NCI-H1694 (cell line): ENCODE data around the gene PSMF1.
A peak's percentile ranks its signal among the peaks of the same experiment; 100 is the strongest.

Experiments
- DNase-seq: peaks from one replicate; lab custom pipeline; 2025; lab: John Stamatoyannopoulos, UW

The PSMF1 gene, protein sequence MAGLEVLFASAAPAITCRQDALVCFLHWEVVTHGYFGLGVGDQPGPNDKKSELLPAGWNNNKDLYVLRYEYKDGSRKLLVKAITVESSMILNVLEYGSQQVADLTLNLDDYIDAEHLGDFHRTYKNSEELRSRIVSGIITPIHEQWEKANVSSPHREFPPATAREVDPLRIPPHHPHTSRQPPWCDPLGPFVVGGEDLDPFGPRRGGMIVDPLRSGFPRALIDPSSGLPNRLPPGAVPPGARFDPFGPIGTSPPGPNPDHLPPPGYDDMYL

DNA sequence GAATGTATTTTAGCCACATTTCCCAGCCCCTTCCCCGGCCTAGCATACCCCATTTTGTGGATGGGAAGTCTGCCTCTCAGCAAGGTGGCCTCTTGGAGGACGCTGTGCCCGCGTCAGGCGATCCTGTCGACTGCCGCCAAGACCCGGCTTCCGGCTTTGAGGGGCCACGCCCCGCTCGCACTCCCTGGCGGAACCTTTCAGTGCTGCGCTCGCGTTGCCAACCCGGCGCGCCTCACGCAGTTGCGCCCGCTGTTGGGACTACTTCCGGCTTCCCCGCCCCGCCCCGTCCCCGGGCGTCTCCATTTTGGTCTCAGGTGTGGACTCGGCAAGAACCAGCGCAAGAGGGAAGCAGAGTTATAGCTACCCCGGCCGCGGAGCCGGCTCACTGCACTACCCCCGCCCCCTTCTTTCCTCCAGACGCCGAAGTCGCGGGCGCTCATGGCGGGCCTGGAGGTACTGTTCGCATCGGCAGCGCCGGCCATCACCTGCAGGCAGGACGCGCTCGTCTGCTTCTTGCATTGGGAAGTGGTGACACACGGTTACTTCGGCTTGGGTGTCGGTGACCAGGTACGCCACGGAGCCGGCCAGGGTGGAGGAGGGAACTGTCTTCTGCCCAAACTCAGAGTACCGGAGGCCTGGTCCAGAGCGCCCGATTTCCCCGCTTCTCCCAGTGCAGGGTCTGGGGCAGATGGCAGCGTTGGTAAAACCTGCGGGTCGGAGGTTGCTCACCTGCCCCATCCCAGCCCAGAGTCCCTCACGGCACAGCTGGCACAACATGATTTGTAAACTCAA lies at the start of gene PSMF1:
PSMF1 (plus strand) TSS at position 267 of the 792 bp plus-strand sequence; CDS start at position 439, 172 bp downstream.
- peak; percentile 83 for DNase-seq

DNA sequence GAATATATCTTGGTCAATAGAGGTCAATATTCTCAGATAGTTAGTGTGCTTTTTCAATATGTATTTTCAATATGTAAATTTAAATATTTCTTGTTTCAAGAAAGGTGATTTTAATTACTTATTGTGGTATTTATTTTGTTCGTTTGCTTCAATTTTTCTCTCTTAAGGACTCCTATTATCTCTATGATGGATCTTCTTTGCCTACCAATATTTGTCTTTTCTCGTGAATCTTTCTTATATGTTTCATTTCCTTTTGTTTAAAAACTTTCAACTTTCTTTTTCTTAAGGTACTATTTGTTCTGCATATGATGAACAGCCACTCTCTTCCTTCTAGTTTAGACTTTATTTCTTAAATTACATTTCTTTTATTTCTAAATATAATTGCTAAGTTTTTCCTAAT lies 46.1 kb upstream of the PSMF1 start:
- no peak for DNase-seq

DNA sequence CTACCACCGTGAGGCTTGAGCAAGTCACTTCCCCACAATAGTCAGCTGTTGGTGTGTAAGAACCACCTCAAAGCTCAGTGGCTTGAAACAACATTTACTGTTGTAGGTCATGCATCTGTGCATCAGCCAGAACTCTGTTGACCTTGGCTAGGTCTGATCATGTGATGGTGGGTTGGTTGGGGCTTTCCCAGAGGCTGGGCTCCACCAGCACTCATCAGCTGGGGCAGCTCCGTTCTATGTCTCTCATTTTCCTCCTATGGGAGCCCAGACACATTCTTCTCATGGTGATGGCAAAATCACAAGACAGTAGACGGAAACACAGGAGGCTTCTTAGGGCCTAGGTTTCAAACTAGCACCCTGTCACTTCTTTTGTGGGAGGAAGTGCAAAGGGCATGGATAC lies 42.8 kb upstream of the PSMF1 start:
- no peak for DNase-seq

DNA sequence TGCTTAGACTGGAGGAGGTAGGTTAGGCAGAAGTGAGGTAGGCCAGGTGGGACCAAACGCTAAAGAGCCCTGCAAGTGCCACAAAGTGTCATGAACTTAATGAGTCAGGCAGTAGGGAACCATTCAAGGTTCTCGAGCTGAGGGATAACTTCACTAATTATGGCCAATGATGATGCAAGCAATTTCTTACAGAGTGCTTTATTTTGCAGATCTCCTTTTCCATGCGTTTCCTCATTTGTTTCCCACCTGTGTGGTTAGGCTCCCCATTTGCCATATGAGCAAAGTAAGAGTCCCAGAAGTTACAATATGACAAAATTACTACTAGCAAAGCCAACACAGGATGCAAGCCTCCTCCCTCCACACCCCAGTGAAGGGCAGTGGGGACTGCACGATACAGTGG lies 36.5 kb upstream of the PSMF1 start:
- no peak for DNase-seq

DNA sequence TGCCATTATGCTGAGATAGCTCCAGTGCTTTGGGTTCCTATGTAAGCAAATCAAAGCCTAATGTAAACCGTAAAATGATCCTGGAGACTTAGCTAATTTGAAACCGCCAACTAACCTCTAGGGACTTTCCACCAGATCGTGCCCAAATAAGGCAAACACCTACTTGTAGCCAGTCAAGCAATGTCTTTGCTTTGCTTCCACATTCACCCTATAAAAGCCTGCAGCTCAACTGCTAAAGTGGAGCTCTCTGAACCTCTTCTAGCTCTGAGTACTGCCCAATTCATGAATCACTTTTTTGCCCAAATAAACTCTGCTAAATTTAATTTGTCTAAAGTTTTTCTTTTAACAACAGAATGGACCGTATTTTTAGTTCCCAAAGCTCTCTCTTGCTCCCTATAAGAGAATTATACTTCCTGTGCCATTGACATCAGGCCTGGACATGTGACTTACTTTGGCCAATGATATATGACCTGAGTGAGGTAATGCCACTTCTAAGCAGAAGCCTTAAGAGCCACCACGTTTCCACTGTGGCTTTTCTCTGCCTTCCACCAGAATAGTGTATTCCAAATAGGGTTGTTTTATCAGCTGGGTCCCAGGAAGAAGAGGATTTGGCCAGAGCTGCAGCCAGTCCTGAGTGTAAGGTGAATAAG lies 34.8 kb upstream of the PSMF1 start:
- DNase-seq: no peak

DNA sequence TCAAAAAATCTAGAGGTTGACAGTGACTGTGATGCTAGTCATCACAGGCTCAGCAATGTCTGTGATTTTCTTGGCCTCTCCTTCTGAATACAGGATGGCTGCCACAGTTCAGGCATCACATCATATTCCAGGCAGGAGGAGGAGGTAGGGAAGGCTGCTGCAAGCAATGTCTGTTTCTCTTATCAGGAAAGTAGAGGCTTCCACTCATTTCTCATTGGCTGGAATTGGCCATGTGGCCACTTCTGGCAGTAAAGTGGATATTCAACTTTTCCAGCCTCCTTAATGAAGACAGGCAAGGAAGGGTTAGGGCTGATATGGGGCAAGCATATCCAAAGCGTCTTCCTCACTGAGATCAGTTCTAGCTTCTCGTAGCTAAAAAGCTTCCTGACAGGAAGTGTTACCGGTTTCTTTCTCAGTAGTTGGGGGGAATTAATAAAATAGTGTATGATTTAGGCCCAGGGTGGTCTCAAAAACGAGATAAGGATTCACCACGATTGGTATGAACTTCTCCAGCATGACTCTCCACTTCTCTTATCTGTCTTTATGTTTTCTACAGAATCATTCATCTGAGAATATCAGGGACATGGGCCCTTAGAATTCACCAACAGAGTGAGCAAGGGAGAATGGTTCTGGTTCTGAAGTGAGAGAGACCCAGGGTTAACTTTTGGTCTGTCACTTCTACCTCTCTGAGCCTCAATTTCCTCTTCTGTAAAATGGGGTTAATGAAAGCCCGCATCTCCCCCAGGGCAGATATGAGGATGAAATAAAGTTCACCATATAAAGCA lies 32.7 kb upstream of the PSMF1 start:
- DNase-seq: no peak

DNA sequence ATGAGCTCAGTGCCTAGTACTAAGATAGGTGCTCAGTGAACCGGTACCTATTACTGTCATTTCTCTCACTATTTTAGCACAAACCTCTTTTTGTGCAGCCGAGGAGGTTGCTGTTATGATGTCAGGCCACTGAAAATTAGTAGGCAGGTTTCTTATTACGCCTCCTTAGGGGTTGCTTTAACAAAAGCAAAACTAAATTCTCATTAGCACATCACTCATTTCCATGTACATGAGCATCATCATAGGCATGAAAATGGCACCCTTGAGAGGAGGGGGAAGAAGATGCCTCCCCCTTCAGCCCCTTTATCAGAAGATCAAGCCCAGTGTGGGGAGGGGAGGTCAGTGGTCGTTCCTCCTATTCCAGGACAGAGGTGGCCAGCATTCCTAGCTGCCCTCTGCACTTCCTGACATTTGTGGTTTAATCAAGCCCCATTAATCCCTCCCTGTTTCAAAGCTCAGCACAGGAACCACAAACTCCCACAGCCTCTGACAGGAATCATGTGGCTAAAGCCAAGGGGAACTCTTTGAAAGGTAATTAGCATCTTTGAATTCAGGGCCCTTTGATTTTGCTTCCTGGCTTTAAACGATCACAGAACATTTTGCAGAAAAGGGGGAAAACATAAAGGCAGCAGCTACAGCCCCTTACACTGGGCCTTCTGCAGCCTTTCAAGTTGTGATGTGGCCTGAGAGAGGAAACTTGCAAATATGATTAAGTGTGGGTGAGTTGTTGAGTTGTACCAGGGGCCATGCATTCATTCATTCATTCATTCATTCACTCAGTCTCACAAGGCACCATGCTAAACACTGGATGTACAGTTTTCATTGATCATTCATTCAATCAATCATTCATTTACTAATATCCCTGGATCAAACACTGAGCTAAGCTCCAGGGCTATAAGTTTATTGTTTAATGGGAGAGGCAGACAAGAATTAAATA lies 31.9 kb upstream of the PSMF1 start:
- no peak for DNase-seq

DNA sequence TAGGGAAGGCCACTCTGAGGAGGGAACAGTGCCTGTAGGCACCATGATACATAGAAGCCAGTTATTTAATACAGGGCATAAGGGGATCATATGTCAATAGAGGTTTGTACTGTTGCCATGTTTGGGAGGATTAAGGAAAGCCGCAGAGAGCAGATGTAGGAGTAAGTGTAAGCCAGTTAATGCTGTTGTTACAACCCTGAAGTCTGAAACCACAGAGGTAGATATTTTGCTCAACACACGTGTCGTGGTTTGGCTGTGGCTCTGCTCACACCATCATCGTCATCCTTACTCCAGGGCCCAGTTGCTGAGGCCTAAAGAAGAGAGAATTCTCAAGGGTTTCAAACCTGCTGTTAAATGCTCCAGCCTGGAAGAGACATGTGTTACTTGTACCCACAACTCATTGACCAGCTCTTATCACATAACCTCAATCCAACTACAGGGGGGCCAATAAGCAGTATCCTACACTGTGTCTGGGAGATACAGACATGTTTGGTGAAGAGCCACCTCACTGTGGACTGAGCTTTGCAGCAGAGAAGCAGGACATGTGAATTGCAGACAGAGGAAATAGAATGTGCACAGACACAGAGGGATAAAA lies 31.0 kb upstream of the PSMF1 start:
- DNase-seq: no peak

DNA sequence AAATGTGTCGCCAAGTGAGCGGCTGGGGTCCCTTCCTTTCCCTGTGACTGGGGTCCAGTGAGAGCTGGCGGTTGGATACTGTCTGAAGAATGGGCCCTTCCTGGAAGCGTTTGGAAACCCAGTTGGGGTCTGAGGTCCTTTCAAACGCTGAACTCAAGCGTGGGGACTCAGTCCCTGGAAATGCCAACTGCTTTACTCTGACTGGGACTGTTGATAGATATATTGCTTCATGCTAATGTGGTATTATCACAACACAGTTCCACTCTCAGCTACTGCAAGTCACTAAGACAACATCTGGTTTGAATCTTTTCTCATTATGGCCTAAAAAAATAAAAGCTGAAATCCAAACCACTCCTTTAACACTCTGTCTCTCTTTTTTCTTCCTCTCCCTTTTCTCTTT lies 23.7 kb upstream of the PSMF1 start:
- no peak for DNase-seq

DNA sequence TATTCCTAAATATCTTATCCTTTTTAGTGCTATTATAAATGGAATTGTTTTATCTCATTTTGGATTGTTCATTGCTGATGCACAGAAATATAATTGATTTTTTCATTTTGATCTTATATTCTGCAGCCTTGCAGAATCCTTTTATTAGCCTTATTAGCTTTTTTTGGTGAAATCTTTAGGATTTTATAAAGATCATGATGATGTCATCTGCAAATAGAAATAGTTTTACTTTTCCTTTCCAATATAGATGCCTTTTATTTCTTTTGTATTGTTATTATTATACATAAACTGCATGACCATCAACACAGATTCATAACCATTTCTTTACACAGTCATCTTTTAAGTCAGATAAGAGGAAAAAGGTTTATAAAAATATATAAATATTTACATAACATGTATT lies 16.9 kb upstream of the PSMF1 start:
- no peak for DNase-seq

DNA sequence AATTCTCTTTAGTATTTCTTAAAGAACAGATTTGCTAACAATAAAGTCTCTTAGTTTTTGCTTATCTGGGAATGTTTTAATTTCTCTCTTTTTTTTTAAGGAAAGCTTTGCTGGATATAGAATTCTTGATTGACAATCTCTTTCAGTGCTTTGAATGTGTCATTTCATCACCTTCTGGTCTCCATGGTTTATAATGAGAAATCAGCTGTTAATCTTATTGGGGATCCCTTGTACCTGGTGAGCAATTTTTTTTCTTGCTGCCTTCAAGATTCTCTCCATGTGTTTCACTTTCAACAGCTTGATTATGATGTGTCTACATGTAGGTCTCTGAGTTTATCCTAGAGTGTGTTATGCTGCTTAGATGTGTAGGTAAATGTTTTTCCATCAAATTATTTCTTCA lies 16.4 kb upstream of the PSMF1 start:
- no peak for DNase-seq

DNA sequence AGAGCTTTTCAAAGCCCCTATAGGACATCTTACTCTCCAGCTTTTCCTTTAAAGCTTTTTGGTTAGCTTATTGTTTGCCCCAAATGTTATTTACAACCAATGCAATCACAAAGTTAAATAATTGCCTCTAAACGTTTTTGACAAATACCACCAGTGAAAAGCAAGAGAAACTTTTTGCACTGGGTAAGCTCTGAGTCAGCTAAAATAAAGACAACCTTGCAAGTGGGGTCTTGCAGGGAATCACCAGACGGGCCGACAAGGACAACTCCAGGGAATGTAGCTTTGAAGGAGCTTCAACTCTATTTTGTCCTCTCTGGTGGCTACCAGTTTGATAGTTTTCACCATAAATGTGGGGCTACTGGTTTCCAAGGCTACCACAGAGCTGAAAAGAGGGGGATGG lies 14.7 kb upstream of the PSMF1 start:
- no peak for DNase-seq

DNA sequence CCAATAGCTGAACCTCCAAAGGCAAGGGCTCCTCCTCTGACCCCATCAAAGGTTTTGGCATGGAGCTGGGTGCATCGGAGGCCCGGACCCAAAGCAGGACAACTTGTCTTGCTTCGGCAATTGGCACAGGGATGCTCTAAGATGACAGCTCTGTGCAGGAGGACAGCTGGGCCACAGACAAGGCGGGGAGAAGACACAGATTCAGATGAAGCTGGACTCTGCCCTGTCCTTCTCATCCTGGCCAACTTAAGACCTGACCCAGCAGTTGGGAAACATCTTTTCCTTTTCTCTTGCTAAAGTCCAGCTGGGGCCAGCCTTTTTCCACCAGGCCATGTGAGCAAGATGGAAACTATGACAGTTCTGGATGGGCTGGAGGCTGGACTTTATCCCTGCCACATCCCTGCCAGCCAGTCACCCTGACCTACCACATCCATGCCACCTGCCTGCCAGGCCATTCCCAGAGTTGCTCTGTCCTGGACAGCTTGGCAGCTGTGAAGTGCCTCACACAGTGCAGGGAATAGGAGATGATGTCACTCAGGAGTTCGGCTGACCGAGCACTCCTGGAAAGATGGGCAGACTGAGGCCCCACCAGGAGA lies 12.7 kb upstream of the PSMF1 start:
- DNase-seq: no peak

DNA sequence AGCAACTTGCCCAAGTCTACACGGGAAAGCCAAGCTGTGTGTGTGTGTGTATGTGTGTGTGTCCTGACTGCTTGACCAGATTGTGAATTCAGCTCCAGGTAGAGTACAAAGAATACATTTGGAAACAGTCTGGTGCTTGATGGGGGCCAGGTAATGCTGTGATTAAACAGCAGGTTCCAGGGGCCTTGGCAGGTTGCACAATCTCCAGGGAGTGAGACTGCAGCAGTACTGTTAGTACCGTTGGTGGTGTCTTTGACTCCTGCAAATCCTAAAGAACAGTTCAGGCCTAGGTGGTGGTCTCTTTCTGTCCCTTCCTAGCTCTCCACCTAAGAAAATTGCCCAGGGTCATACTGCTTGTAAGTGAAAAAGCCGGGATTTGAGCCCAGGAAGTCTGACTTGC lies 11.2 kb upstream of the PSMF1 start:
- DNase-seq: no peak

DNA sequence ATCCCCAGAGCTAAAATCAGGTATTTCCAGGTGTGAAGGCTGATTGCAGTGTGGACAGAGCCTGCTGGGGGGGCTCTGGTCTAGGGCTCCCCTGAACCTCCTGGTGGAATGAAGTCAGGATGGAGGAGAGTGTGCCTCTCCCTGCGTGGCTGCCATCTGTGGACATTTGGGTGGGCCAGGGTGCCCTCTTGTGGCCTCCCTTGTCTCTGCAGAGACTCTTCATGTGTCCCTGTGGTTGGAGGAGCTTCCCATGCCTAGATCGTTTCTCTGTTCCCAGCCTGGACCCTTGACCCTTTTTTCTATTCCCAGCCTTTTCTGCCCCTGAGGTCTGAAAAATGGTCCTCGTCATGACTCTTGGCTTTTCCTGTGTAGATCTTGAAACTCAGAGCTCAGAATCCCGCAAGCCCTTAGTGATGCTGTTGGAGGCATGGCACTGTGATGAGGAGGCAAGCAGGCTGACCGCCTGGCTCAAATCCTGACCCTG lies 9.9 kb upstream of the PSMF1 start:
- DNase-seq: peak; percentile 18

DNA sequence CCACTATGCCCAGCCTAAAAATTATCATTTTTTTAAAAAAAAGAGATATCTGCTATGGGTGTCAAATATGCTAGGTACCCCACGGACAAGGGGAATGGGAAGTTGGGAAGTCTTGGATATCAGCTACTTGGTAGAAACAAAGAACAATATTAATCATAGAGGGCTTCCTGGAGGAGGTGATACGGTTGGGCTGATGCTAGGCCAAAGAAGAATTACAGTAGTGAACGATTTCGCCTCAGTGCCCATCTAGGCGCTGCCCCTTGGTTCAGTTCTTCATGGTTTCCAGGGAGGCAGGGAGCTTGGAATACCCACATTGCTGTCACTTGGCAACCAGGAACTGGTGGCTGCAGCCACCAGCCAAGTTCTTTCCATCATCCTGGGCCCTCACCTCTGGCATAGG lies 5.5 kb upstream of the PSMF1 start:
- DNase-seq: no peak

DNA sequence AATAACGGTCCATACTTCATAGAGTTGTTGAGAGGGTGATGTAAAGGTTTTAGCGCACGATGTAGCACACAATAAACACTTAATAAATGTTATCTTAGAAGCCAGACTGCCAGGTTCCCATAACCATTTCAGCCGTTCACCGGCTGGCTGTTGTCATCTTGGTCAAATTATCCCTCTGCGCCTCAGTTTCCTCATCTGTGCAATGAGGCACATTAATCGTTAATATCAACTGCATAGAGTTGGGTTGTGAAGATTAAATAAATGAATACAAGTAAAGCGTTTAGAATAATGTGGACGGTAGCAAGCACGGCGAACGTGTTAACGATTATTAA lies 432 bp upstream of the PSMF1 start:
- DNase-seq: no peak

DNA sequence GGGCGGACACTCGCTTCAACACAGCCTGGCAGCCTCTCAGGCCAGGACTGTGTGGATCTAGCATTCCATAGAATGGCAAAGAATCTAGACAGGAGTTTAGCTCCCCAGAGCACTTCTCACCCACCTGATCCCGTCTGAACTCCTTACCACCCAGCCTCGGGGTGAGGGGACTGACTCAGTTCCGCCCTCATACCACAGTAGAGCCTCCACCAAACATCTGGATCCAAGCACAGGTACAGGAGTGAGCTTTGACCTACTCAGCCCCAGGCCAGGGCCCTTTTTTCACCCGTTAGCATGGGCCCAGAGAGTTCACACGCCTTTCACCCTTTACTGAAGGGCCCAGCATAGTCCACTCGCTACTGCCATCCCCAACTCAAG lies 715 bp downstream of the PSMF1 start:
- no peak for DNase-seq

DNA sequence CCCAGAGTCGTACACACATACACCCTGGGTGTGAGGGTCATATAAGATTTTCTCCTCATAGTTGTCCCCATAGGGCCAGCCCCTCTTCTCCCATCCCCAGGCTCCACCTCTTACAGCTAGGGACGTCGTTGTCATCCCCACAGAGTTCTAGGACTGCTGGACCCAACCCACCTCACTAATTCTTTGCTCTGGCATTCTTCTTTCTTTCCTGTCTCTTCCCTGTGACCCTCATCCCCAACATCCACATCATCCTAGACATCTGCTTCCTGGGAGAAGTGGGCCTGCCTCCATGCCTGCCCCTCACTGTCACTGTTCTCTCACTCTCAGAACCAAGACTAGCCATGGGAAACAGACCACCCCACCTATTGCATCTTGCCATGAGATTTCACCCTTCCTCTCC lies 1.1 kb downstream of the PSMF1 start:
- no peak for DNase-seq

DNA sequence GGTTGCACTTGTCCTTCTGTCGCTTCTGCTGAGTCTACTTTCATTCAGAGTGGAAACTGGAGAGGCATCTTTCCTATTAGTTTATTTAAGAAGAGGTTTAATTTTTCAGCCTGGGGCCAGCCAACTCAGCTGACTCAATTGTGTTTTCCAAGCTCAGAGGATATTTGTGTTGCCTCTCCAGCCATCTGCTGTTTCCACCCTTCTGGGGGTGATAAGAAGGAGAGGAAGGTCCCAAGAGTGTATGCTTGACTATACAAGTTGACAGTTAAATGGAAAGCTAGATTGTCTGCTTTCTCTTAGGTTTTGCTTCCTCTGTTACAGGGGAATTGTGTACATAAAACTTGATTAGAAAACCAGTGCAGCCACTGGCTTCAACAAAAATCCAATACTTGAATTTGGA lies 3.0 kb downstream of the PSMF1 start:
- no peak for DNase-seq
